GM12891 (cell line): Measurements from ENCODE around the gene GRK6.

ENCODE experiments used
- POLR2A ChIP-seq: IDR thresholded peaks from 2 replicates; pipeline ENCODE4 v1.6.1; 2011; ENCODE audit warnings: low read depth, low read length, control low read depth
- TAF1 ChIP-seq: IDR thresholded peaks from 2 replicates; pipeline ENCODE4 v1.6.1; 2011; ENCODE audit warnings: low read depth, low read length, control low read depth

- no peak for TF ChIP-seq TAF1
- no peak for TF ChIP-seq POLR2A
These were observed 41.8 kb downstream of the GRK6 start for GRCh38 chr5:177468329-177468684.
